GM18517 (cell line): ENCODE measurements around the gene GPRIN2.

Source experiments
- ATAC-seq: cut with Tn5 transposase; IDR thresholded peaks from one replicate; pipeline ENCODE4 v1.9.1; 2021; ENCODE audit warnings: mild to moderate bottlenecking, moderate library complexity; ENCODE audit not compliant: unreplicated experiment

The GPRIN2 gene

GRCh38 chr10:46550076-46550790 lies 6.2 kb downstream of the GPRIN2 start:
- ATAC-seq, result no peak

- no peak for ATAC-seq
Measured at GRCh38 chr10:46549171-46550075, 7.0 kb downstream of the GPRIN2 start.

GRCh38 chr10:46548498-46549090 lies 7.9 kb downstream of the GPRIN2 start:
- ATAC-seq, result no peak

GRCh38 chr10:46547541-46548497 lies 8.6 kb downstream of the GPRIN2 start:
- ATAC-seq, result no peak

GRCh38 chr10:46546591-46547540 lies 9.6 kb downstream of the GPRIN2 start:
- ATAC-seq, result no peak

DNA sequence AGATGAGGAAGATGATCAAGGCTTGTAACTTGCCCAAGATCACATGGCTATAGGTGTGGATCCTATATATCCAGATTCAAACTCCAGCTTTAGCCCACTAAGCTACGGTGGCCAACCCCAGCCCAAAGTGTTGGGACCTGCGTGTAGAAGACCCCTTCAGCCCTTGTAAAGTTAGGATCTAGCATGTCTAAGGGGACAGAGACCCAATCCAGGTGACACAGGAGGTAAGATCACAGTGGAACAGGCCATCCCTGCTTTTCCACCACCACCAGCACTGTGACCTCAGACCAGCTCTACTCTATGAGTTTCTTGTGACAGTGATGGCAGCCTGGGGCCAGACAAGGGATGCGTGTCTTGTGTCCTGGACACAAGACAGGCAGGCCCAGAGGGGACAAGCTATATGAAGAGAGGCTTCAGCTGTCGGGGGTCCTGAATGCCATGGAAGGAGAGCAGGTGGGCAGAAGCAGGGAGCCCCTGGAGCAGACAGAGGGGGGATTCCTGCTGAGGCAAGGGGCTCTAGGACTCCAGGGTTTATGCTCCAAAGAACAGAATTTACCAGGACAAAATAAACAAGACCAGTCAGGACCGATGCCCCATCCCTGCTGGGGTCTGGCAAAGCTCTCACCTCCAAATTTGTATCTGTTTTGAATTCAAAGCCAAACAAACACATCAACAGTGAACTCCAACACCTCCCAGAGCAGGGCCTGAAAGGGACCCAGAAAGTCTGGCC lies 10.4 kb downstream of the GPRIN2 start:
- ATAC-seq, result no peak

DNA sequence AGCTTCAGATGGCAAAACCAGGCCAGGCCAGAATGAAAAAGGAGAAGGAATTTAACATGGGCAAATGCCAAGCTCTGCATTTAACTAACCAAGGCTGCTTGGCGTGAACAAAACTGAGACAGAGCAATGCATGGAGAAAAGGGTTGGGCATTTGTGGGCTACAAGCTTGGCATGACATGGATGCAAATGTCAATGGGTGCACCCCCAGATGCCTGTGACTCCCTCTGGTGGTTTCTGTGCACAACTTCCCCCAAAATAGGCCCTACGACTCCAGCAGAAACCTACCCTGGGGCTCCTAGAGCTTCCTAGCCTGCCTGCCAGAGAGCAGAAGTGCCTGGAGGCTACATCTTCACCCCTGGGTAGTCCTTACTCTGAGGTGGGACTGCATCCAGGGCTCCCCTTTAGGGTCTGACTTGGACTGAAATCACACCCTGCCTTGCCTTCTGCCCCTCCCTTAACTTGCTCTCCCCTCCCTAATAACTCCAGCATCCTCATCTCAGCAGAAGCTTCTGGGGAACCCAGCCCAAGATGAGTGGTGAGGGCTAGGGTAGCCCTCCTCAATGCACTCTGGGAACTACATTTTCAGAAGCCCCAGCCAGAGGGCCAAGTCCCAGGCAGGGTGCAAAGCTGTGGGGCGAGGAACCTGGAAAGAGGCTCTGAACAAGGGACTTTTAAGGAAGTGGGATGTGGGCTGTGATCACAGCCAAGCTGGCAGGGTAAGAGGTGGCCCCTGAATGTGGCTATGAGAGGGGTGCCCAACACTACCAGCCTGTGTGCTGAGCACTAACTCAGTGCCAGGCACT lies 11.3 kb downstream of the GPRIN2 start:
- no peak for ATAC-seq

DNA sequence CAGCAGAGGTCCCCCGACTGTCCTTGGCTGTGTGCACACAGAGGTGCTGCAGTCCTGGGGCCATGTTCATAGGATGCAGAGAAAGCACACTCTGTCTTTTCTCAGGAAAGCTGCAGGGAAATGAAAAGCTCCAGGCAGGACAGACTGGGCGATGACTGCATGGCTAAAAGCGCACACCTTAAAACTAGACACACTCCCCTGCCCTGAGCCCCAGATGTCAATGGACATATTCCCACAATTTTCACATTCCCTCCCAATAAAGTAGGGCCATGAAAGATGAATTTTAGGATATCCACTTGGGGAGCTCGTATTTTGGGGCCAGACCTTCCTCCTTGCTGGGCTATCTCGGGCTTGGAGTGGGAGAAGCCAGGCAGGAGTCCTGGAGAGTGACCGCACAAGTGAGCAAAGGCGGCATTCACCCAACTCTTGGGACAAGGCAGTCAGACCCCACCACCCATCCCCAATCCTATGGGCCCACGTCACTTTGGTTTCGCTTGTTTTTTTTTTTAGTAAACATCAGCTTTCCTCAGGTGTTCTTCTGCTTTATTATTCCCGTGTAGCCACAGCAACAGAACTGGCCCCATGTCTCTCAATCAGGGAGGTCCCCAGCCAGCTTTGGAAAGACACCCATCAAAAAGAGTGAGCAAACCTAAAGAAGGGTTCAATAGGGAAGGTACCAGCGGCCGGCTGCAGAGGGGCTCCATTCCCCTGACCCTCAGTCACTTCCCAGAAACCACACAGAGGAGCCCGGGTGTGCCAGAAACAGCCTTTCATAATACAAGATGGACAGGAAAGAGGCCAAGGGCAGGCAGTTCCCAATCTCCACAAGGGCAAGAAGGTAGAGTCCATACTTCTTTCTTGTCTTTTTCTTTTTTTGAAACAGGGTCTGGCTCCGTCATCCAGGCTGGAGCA lies 12.7 kb downstream of the GPRIN2 start:
- no peak for ATAC-seq

DNA sequence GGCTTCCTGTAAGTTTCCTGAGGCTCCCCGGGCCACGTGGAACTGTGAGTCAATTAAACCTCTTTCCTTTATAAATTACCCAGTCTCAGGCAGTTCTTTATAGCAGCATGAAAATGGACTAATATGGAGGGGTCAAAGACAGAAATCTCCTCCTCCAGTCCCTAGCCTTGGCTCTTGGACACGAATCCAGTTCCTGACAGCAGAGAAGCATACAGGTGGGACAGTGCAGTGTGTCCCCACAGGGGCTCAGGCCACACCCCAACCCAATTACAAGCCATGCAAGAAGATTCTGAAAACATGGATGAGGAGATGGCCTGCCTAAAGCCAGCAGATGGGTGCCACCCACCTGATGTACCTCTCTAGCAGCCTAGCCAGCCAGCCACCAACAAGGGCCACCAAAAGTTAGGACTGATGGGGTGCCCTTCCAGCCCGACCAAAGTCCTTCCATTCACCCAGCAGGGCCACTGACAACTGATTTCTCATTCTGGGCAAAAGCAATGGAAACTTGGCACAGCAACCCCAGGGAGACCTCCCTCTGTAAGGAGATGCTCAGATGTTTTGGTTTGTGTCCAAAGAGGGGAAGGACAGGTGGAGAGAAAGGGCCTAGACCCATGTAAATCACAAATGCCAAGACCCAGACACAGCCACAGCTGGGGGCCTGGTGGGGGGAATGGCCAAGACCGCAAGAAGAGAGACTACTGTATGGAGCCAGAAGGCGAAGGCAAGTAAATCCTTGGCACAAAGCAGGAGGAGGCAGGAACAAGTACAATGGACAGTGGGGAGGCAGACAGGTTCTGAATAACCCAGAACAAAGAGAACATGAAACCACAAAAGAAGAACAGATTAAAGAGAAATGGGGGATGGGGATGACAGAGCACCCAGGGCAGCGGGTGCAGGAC lies 13.6 kb downstream of the GPRIN2 start:
- ATAC-seq, result no peak

- no peak for ATAC-seq
Measured at GRCh38 chr10:46541735-46542566, 14.5 kb downstream of the GPRIN2 start.

GRCh38 chr10:46541017-46541661 lies 15.3 kb downstream of the GPRIN2 start:
- ATAC-seq, result no peak

DNA sequence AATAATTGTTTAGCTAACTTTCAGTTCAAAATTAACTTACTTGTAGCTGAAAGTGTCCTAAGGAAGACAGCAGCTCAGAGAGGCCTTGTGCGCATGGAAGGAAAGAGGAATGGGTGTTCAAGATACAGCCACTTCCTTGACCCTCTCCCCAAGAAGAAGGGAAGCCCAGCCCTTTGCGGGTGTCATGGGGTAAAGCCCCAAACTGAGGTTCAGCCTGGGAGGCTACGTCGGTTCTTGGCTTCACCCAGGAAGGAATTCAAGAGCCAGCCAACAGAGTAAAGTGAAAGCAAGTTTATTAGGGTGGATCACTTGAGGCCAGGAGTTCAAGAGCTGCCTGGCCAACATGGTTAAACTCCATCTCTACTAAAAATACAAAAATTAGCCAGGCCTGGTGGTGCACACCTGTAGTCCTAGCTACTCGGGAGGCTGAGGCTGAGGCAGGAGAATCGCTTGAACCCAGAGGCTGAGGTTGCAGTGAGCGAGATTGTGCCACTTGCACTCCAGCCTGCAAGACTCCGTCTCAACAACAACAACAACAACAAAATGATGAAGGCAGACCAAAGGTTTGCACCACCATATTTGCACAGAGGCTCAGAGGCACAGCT lies 15.9 kb downstream of the GPRIN2 start:
- ATAC-seq, result no peak

DNA sequence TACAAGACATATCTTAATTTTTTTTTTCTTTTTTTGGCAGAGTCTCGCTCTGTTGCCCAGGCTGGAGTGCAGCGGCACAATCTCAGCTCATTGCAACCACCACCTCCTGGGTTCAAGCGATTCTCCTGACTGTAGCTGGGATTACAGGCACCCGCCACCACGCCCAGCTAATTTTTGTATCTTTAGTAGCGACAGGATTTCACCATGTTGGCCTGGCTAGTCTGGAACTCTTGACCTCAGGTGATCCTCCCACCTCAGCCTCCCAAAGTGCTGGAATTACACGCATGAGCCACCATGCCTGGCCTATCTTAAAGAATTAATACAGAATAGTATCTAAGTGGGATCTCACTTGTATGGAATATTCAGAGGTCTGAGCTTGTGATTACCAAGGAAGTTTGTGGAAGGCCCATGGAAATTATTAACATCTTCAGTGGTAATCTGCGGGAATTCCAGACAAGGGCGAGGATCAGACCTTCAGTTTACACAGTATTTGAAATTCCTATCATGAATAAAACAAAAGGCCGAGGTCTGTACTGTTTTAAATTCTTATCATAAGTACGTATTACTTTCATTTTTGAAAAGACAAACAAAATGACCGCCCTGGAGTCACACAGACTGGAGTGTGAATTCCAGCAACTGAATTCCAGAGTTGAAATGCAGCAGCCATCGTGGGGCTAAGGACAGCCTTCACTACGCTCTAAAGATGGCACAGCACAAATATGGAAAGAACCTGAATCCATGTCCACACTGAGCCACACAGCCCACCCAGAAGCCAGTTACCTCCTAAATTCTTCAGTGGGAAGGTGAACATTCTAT lies 16.7 kb downstream of the GPRIN2 start:
- ATAC-seq, result no peak
